HG02870 (cell line): ENCODE results near the gene RBM6.
"Not testable (repeated sequence)": the region's sequence is repeated elsewhere in the genome, so short reads cannot be mapped to it uniquely, and the experiment has no call there.

ENCODE experiments used
- ATAC-seq: cut with Tn5 transposase; IDR thresholded peaks from one replicate; pipeline ENCODE4 v1.9.1; 2021; ENCODE audit warnings: mild to moderate bottlenecking, moderate library complexity; ENCODE audit not compliant: unreplicated experiment

RBM6 gene

DNA sequence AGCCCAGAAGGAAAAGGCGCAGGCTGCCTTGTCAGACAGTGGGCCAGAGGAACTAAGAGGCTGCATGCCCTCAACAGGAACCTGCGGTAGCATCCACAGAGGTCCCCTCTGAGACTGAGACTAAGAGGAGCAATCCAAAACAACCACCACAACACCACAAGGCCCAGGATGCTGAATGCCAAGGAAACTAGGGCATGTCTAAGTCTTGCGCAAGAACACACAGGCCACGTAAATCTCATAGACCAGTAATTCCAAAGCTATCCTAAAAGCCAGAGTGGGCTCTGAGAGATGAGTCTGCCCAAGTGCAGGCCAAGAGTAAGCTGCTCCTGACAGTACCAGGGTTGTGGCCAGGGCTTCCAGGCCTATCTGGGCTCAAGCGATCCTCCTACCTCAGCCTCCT, 23.3 kb upstream of the RBM6 start:
- no peak for ATAC-seq

DNA sequence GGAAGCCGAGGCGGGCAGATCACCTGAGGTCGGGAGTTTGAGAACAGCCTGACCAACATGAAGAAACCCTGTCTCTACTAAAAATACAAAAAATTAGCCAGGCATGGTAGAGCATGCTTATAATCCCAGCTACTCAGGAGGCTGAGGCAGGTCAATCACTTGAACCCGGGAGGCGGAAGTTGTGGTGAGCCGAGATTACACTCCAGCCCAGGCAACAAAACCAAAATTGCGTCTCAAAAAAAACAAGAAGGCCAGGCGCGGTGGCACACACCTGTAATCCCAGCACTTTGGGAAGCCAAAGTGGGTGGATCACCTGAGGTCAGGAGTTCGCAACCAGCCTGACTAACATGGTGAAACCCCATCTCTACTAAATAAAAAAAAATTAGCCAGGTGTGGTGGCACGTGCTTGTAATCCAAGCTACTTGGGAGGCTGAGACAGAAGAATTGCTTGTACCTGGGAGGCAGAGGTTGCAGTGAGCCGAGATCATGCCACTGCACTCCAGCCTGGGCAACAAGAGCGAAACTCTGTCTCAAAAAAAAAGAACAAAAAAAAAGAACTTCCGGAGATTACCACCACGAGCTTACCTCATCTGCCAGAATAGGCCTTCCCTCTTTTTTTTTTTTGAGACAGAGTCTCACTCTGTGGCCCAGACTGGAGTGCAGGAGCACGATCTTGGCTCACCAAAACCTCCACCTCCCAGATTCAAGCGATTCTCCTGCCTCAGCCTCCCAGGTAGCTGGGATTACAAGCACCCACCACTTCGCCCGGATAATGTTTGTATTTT, 22.0 kb upstream of the RBM6 start:
- not testable (repeated sequence) for ATAC-seq

DNA sequence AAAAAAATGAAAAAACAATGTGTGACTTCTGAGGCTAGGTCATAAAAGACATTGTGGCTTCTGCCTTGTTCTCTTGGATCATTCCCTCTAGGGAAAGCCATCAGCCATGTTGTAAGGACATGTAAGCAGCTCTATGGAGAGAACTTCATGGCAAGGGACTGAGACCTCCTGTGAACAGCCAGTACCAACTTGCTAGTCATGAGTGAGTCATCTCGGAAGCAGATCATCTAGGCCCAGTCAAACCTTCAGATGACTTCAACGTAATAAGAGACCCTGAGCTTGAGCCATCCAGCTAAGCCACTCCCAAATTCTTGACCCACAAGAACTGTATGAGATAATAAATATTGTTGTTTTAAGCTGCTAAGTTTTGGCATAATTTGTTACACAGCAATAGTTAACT, 15.3 kb upstream of the RBM6 start:
- ATAC-seq: no peak

DNA sequence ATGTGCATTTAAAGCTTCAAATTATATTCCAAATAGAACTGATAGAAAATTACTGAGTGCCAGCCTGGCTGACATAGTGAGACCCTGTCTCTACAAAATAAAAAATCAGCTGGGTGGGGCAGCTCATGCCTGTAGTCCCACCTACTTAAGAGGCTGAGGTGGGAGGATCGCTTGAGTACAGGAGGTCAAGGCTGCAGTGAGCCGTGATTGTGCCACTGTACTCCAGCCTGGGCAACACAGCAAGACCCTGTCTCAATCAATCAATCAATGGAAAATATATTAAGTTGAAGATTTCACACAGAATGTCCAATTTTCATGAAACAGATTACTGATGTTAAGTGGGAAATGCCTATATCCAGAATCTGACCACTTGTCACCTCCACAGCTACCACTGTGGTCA, 14.5 kb upstream of the RBM6 start:
- ATAC-seq: no peak

DNA sequence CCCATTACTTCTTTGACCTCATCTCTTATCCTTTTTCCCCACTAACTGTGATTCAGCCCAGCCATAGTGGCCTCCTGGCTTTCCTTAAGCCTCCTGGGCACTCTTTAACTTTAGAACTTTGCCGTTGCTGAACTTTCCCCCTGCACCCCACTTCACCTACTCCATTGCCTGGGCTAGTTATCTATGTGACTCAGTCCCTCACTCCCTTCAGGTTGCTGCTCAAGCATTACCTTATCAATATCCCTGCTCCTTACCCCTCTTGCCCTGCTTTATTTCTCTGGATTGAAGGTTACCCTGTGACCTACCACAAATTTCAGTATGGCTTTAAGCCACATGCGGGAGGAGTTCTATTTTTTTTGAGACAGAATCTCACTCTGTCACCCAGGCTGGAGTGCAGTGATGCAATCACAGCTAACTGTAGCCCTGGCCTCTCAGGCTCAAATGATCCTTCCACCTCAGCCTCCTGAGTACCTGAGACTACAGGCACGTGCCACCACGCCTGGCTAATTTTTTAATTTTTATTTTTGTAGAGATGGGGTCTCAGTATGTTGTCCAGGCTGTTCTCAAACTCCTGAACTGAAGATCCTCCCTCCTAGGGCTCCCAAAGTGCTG, 13.7 kb upstream of the RBM6 start:
- no peak for ATAC-seq

DNA sequence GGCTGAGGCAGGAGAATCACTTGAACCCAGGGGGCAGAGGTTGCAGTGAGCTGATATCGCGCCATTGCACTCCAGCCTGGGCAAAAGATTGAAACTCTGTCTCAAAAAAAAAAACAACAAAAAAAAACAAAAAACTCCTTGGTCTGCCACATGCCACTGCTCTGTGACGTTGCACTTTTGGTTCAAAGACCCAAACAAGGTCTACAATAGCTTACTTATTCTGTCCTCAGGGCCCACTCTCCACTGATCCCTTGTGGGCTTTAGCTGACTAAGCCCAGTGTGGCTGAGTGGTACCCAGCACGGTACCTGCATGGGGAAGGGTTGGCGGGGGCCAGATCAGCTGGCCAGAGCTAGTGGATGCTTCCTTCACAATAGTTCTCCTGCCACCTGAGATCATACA, 12.2 kb upstream of the RBM6 start:
- ATAC-seq: no peak

DNA sequence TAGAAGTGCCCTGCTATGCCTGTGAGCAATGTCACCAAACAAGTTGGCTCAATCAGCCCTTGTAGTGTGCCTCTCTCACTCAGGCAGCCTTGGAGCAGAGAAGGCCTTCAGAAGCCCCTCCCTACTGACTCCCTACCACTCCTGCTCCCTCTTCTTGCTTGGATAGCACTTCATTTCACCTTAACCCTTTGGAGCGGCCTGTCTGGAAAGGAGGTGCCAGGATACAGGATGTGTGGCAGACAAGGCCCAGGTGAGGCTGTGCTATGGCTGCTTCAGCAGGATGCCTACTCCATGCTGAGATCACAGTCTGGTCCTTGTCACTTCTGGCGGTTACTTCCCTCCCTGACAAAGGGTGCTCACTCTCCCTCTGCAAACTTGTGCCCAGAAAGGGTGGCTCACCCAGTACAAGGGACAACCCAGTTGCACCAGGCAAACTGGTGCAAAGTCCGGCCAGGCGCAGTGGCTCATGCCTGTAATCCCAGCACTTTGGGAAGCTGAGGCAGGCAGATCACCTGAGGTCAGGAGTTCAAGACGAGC, 11.4 kb upstream of the RBM6 start:
- no peak for ATAC-seq

DNA sequence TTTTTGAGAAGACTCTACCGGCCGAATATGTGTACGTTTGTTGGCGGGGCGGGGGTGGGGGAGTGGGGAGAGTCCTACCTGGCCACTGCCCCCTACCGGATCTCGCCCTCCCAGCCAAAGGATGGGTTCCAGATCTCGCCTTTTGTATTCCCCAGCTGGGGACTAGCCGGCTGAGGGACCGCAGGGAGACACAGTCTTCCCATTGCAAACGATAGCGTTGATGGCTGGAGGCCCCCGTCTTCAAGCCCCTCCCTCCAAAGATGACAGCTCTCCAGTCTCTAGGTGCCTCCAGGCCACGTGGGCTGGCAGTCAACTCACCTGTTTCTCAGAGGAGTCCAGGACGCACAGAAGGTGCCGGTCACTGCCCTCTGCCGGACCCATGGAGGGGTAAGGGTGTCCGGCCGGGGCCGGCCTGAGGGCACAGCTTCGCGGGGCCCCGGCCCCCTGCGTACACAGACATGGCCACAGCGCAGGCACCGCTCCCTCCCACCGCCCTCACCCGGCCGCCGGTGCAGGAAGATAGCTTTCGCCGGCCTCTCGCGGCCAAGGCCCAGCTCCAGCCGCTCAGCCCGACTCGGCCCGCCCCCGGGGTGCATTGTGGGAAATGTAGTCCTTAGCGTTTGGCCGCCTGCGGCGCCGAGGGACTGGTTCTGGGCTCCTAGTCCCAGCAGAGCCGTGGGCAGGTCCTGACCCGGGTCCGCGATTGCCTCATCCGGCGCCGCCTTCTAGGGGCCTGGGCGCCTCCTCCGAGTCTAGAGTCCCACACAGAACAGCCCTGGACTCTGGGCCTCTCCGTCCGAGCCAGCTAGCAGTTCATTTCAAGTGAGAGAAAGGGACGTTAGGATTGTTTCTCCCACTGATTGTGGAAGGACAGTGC, 10.4 kb upstream of the RBM6 start, which contains the start of gene MON1A:
Gene MON1A, minus strand, starts transcription at position 521 of the 877 bp plus-strand sequence. CDS start 16,465 bp downstream, outside the sequence.
- peak; percentile 83 for ATAC-seq

DNA sequence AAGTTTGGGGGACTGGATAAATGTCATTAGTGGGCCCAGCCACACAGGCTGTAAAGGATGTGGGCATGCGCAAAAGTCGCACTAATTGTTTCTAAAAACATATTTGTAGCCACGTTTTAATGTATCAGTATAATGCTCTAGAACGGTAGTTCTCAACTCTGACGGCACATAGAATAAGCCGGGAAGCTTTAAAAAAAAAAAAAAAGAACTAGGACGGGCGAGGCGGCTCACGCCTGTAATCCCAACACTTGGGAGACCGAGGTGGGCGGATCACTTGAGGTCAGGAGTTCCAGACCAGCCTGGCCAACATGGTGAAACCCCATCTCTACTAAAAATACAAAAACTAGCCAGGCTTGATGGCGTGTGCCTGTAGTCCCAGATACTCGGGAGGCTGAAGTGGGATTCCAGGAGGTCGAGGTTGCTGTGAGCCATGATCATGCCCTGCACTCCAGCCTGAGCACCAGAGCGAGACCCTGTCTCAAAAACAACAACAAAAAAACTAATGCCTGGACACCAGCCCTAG, 9.7 kb upstream of the RBM6 start:
- no peak for ATAC-seq

DNA sequence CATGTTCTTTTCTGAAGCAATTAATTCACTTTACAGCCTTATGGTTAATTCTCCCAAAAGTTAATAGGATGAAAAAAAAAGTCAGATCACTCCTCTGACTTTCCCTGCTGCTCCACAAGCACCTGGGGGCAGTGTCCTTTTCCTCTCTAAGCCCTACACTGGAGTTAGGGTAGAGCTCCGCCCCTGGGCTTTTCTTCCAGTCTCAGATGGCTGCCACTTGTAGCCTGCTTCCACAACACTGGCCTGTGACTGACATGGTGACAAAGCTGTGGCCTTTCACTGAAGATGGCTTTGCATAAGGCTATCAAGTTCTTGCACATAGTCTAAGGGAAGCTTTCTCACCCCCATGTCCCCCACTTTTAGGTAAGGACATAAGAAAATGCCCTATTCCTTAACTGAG, 9.0 kb upstream of the RBM6 start:
- no peak for ATAC-seq

DNA sequence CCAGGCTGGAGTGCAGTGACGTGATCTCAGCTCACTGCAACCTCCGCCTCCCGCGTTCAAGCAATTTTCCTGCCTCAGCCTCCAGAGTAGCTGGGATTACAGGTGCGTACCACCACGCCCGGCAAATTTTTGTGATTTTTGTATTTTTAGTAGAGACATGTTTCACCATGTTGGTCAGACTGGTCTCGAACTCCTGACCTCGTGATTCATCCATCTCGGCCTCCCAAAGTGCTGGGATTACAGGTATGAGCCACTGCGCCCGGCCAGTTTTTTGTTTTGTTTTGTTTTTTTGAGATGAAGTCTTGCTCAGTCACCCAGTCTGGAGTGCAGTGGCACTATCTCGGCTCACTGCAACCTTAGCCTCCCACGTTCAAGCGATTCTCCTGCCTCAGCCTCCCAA, 7.7 kb upstream of the RBM6 start:
- ATAC-seq: not testable (repeated sequence)

DNA sequence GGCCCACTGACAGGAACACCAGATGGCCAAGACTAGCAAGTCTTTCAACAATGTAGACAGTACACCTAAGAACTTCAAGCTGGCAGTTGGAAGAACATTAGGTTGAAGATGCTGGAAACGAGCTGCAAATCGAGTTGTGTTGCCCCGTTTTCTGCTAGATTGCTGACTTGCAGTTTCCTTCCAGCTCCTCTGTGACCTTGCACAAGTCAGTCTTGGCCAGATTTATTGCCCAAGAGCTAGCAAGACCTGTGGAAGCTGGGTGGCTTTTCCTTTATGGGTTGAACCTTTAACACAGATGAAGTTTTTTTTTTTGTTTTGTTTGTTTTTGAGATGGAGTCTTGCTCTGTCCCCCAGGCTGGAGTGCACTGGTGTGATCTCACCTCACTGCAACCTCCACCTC, 2.9 kb upstream of the RBM6 start:
- ATAC-seq: no peak

DNA sequence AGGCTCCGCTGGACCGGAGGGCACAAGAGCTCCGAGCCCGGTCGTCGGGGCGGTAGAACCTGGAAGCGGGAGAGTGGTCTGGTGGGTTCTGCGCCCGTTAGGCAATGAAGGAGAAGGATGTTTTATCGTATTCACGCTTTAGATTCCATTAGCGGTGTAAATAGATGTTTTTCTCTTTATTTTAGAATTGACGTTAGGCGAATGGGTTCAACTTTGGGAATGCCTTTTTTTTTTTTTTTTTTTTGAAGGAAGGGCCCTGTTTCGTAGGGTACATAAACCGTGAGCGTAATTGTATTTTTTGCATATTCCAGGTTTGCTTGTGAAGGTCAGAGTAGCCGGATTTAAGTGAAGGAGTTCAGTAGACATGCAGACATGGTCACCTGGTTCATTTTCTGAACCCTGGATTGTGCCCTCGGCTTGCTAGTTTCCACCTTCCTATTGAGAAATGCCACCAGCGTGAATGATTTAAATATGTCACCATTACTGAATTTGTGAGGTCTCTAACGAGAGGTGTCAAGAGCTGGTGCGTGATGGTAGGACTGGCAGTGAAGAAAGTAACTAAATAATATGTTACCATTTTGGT, 808 bp downstream of the RBM6 start:
- no peak for ATAC-seq

DNA sequence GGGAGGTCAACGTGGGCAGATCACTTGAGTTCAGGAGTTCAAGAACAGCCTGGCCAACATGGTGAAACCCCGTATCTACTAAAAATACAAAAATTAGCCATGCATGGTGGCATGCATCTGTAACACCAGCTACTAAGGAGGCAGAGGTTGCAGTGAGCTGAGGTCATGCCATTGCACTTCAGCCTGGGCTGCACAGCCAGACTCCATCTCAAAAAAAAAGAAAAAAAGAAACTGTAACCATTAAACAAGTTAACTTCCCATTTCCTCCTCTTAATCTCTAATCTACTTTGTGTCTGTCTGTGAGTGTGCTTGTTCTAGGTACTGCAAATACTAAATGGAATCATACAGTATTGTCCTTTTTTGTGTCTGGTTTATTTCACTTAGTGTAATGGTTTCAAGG, 2.7 kb downstream of the RBM6 start:
- ATAC-seq: no peak

DNA sequence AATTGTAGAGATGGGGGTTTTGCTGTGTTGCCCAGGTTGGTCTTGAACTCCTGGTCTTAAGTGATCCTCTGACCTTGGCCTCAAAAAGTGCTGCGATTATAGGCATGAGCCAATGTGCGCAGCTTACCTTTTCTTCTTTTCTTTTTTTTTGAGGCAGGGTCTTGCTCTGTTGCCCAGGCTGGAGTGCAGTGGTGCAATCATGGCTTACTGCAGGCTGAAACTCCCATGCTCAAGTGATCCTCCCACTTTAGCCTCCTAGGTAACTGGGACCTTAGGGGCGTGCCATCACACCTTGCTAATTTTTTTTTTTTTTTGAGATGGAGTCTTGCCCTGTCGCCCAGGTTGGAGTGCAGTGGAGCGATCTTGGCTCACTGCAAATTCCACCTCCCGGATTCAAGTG, 13.0 kb downstream of the RBM6 start:
- ATAC-seq: no peak

DNA sequence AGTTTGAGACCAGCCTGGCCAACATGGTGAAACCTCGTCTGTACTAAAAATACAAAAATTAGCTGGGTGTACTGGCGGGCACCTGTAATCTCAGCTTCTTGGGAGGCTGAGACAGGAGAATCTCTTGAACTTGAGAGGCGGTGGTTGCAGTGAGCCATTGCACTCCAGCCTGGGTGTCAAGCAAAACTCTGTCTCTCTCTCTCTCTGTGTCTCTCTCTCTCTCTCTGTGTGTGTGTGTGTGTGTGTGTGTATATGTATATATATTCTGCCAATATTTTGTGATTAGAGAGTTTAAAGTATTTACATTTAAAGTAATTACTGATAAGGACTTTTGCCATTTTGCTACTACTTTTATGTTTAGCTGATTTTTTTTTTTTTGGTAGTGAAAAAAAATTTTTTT, 15.7 kb downstream of the RBM6 start:
- ATAC-seq: no peak

DNA sequence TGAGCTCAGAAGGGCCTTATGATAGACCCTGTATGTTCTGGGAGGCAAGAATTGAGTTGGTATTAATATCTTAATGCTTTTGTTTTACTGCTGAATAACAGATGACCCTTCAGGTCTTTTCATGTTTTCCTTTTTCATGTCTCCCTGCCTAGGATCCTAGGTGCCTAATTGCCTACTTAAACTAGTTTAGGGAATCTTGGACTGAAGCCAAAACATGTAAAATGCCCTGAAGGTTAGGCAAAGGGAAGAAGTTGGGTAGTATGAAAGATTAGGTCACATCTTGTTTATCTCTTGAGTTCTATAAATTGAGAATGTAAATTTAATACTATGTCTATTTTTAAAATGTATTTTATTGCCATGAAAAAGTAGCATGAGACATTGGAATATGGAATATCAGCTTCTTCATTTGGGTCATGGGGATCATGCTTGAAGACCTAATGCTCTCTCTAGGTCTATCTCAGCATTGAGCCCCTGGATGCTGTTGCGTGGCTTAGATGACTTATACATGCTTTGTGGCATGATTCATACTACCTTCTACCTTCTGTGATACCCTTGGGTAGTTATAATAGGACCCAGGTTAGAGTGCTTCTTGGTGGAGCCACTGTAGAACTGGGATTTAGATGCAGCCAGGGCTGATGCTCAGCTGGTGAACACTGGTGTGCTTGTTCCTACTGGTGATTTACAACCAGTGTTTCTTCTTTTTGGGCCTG, 26.4 kb downstream of the RBM6 start:
- ATAC-seq: no peak

DNA sequence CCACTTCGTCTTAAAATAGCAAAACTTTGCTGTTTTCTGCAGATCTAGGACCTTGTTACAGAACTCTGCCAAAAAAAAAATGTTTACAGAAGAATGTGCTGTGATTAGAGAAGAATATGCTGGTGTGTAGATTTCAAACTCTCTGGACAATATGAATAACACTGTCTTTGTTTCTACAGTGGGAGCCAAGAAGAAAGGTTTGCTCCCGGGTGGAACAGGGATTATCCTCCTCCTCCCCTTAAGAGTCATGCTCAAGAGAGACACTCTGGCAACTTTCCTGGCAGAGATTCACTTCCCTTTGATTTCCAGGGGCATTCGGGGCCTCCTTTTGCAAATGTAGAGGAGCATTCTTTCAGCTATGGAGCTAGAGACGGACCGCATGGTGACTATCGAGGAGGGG, 27.3 kb downstream of the RBM6 start:
- no peak for ATAC-seq

DNA sequence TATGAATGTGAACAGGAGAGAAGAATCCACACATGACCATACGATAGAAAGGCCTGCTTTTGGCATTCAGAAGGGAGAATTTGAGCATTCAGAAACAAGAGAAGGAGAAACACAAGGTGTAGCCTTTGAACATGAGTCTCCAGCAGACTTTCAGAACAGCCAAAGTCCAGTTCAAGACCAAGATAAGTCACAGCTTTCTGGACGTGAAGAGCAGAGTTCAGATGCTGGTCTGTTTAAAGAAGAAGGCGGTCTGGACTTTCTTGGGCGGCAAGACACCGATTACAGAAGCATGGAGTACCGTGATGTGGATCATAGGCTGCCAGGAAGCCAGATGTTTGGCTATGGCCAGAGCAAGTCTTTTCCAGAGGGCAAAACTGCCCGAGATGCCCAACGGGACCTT, 28.4 kb downstream of the RBM6 start:
- no peak for ATAC-seq

DNA sequence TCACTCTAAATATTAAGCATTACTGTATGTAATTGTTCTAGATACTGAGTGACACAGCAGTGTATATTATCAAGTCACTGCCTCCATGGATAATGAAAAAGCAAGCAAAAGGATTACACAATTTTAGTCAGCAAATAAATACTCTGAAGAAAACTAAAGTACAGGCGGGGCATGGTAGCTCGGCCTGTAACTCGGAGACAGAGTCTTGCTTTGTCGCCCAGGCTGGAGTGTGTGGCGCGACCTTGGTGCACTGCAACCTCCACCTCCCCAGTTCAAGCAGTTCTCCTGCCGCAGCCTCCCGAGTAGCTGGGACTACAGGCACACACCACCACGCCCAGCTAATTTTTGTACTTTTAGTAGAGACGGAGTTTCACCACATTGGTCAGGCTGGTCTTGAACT, 32.7 kb downstream of the RBM6 start:
- no peak for ATAC-seq
